Lung microvascular endothelial cell (primary cell): ENCODE measurements around the gene NLGN1. TPM values are rescaled to one million over a fixed set of nuclear protein-coding genes. Genes with fewer than 3 reads are reported as not detected.
"Not testable (repeated sequence)": the region's sequence is repeated elsewhere in the genome, so short reads cannot be mapped to it uniquely, and the experiment has no call there.

Experiments
- DNase-seq, 2 donors: peaks; one replicate each; pipeline versions ENCODE4 v3.0.0 to v3.0.0-alpha.2; 2010; ENCODE audit warnings: low read depth in 2 of 2
- total RNA-seq: library from RNA; depleted of rRNA; stranded (reverse); fragments of >200 nt; gene quantifications from 2 replicates; pipeline ENCODE4 v1.2.1, GENCODE V29; 2014

Gene NLGN1
- total RNA-seq, 1 donor from 2014 or later = 0.20 TPM

DNA sequence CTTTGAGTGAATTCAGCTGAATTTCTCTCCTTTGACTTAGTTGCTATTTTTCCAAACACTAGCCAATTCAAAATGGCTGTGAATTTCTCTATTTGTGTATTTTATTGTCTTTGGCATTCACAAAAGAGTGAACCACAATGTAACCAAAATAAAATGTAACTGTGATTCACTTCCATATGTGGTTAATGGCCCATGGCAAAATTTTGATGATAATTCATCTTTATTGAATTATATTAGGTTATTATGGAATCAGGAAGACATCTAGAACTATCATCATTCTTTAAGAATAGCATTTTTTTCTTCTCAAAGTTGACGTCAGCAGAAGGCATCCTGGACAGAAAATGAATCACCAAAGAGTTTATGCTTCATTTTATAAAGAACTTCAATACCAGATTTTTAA lies 756.3 kb downstream of the NLGN1 start:
- peak in 1 of 2 donors; percentile 4 for DNase-seq

DNA sequence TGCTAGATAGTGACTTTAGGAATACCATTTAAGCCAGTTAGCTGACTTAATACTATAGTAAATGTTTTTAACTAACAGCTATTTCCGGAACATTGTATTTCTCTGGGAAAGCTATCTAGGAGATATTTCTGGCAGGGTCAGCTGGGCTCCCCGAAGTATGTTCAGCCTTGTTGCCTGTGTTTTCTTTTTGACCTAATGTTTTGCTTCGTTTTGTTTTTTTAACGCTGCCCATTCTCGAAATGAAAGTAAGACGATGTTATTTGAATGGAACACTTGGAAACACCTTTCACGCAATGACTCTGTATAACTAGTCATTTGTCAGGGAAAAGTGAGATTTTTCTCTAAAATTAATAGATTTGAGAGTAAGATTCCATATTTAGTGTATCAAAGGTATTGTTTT lies 758.7 kb downstream of the NLGN1 start:
- DNase-seq = no peak

DNA sequence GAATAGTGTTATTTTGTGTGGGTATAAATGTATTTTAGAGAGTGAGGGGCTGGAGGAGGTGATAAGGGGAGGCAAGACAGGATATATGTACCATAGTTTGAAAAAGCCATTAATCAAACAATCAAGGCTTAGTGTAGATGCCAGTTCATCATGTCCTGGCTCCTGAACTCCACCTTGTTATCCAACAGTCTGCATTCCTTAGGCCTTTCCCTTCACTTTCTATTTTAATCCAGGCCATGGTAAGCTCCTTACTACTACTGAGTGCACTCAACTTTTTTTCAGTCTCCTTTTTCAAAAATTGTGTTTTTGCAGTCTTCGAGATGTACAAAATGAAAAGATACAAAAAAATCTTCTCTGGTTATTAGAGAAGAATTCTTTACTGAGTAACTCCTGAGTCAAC lies 761.1 kb downstream of the NLGN1 start:
- no peak for DNase-seq

DNA sequence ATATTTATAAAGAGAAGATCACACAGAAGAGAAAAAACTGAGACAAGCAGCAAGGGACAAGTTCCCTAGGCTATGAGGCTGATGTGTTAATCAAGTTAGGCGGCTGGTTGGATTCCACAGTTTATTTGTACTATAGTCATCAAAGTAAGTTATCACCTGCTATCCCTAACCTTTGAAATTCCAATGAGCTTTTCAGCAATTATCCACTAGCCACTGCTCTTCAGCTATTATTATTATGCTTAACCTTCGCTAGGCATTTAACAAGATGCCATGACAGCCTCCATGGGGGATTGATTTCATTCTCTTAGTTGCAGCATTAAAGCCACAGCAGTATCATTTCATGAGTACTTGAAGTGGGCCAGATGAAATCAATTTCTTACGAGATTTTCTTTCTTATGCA lies 762.1 kb downstream of the NLGN1 start:
- no peak for DNase-seq

DNA sequence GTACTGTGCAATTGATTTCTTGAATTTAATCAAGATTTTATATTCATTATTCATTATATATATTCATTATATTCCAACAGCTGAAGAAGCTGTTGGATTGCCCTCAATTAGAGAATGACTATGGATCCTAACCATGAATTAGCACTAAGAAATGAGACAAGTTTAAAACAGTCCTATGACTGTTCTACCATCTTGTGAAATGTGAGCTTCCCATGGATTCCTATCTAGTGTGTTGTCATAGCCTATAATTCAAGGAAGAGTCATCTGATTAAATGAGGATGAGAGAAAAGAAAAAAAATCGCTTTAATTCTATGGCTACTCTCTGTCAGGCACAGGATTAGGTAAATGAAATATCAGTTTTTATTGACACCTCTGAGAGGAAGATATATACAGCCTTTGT lies 765.0 kb downstream of the NLGN1 start:
- DNase-seq = no peak

DNA sequence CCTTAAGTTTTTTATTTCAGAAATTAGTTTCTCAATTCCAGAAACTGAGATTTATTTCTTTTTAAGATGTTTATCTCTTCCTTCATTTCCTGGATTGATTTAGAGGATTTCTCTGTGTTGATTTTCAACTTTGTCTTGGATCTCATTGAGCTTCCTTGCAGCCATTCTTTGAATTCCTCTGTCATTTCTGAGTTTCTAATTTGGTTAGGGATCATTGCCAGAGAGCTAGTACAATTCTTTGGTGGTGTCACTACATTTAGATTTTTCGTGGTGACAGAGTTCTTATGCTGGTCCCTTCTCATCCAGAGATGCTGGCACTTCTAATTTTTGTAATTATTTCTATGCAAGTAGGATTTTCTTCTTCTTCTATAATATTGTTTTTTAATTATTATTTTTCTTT lies 770.5 kb downstream of the NLGN1 start:
- DNase-seq = no peak

DNA sequence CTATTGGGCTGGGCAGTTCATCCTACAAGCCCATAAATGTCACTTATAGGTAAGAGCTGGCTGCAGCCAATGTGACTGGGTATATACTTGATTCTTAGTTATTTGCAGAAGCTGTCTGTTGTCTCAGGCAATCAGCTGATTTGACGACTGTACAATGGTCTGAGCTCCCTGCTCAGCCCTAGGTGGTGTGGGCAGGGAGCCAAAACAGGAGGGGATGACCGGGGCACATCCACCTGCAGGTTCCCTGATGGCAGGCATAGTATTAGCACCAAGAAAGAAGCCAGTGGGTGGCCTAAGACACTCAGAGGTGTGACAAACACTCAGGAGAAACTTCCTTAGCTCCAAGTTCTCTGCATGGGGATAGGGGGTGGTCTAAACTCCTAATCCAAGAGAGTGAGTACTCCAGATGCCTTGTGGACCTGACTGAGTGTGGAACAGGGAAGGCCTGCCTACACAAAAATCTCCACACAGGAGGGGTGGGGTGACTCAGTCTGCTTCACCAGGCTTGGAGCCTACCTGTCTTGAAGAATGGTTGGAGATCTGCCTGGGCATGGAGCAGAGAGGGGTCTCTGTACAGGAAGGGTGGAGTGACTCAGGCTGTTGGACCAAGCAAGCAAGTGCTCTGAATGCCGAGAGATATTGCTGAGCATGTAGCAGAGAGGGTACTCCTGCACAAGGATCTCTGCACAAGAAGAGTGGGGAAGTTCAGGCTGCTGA lies 771.2 kb downstream of the NLGN1 start:
- DNase-seq = no peak

DNA sequence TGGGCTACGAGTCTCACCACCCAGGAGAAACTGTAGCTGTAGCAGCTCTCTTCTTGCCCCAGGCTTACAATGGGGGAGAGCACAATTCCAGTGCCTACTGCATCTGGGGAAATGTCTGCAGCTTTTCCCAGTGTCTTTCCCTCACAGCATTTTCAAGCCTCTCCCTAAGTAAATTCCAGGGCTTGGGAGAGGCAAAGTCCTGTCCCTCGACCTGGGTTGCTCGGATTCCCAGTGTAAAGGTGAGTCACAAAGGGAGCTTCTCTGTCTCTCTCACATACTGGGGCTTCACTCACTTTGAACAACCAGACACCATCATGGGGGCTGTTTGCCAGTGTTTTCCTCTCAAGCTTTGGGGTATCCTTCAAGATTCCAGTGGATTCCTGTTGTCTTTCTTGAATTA lies 772.2 kb downstream of the NLGN1 start:
- no peak for DNase-seq

DNA sequence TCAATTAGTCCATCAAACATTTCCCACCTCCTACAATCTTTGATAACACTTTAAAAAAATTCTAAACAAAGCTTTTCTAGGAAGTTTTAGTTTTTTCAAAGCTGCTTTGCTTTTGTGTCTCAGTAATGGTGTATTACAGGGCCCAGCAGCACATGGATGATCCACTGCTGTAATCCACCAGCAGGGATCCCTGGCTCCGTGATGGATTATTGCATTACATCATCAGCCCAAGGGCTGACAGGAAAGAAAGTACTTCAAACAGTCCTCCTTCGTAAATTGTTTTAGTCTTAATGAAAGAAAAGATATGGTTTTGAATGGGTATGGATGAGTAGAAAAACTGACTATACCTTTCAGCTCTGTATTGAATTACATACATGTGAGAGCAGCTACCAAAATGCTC lies 772.7 kb downstream of the NLGN1 start:
- DNase-seq = peak in 1 of 2 donors; percentile 17

DNA sequence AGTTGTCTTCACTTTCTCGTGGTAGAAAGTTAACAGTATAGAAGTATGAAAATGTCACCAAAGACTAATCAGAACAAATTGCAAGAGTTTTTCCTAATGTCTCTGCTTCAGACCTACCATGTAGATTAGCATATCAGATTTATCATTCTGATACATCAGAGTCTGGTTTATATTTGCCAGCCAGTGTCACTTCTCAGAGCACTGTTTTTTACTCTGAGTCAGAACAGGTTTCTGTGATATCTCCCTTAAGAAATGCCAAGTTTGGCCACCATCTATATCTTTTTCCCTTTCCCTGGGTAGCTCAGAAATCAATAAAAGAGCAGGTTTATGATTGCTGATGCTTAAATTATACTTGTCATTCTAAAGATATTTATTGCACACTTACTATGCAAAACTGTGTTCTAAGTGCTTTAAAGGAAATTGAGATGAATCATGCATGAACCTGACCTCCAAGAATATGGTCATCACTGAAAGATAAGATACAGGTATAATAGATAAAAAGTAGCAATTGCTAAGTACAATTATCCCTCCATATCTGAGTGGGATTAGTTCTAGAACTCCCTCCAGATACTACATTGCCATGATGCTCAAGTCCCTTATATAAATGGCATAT lies 788.9 kb downstream of the NLGN1 start:
- DNase-seq = no peak

DNA sequence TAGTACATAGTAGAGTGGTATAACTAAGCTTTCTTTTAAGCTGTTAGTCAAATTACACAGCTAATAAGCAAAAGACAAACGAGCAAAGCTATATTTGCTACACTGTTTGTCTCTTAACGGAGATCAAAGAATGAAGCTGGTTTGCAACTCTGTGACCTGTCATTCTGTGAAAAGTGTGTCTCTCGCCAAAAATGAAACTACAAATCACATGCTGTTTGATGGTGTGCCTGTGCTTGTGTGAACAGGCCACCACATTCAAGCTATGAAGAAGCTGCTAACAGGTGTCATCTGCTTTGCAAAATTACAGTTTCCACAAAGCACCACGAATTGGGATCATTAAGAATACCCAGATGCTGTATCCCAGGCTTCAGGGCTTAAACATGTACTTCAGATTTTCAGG lies 793.8 kb downstream of the NLGN1 start:
- no peak for DNase-seq

DNA sequence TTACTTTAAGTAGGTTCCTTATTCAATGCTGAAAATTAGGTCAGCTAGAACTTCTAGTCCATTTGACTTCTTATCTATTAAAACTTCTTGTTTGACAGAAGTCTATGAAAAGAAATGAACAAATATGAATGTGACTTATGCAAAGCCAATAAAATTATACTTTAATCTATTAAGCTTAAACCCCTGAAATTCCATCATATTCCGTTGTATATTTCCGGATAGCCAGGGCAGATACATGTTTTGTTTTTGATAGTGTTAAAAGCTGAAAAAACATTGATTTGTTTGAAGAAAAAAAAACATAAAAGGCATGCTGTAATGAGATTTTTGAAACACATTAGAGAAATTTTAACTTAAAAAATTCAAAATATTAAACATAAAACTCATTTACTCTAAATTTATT lies 794.4 kb downstream of the NLGN1 start:
- DNase-seq = no peak

DNA sequence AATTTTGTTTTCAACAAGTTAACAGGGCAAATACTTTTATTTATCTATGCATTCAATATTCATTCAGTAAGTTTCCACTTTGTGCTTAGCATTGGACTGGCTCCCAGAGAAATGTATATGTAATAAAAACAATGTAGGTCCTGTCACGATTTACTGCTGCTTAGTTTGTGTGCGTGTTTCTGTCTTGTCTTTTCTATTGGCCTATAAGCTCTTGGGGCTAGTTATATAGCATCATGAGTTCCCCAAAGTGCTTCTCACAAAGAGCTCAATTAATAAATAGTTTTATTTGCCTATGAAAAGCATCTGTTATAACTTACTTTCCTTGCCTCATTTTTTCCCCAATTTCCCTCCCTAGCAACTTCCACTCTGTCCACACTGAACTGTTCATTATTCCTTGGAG lies 794.9 kb downstream of the NLGN1 start:
- DNase-seq = no peak

DNA sequence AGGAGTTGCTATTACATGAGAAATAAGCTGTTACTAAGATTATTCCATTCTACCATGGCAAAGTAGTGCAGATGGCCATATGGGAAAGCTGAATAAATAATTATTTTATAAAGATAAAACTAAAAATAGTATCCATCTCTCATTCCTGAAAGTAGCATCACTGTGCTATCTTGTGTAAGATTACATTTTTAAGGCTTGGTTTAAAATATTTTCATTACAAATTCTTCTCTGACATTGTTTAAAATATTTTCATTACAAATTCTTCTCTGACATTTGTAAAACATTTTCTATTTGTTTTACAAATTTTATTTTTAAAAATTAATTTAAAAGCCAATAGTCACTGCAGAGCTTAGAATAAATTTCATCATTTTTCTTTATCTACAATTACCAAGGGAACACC lies 796.1 kb downstream of the NLGN1 start:
- no peak for DNase-seq

DNA sequence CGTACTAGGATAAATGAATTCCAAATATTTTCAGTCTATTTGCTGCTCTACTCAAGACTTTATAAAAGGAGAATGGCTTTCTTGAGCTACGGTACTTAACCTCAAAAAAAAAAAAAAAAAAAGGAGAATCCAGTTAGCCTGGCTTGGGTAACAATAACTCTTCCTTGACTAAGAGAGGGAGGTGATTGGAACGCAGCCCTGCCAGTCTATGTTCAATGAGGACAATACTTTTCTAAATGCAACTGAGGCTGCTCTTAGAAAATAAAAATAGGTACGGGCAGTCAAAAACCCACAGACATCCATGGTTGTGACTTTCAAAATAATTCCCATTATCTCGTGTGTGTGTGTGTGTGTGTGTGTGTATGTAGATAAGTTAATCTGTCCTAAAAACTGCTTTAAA lies 799.9 kb downstream of the NLGN1 start:
- DNase-seq = peak in 1 of 2 donors; percentile 44

DNA sequence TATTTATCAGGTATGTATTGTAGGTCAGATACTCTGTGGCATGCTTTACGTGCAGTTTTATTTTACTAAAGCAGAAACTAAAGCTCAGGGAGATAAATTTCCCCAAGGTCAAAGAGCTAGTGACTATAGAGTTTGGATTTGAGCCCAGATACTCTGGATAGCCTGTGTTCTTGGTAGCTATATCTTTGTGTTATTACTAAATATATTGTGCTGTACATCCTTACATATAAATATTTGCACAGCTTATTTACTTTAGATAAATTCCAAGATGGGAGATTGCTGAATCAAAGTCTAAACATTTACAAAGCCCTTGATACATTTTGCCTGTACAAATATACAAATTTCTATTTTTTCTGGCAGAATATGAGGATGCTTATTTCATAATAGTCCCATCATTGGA lies 800.7 kb downstream of the NLGN1 start:
- peak in 1 of 2 donors; percentile 65 for DNase-seq

DNA sequence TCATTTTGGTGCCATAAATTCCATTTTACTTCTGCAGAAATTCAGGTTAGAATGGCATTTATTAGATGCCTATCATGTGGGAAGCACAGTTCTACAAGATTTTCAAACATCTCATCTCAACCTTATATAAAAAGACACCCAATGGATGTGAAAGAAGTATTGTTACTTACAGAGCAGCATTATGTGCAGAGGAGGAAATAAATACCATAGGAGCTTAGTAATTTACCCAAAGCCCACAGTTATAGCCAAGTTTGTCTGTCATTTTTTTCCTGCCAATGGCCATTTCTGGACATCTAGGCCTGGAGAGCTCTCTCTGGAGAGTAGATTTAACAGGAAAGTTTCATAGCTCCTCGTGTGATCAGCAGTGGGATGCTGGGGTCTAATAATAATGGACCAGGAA lies 802.2 kb downstream of the NLGN1 start:
- no peak for DNase-seq

DNA sequence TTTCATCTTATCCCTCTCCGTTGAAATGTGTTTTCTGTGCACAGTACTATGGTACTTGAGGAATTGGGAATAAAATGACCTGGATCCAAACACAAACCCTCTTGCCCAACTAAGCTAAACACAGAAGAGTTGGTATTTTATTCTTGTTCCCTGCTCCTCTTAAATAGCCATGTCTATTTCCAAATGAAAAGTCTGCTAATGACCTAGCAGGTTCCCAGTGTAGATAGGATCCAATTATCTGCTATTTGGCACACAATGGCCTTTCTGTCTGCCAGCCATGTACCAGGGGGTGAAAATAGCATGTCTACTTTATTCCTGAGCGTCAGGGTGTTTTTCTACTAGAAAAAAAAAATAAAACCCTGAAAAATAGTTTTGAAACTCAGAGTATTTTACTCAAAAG lies 804.6 kb downstream of the NLGN1 start:
- no peak for DNase-seq

DNA sequence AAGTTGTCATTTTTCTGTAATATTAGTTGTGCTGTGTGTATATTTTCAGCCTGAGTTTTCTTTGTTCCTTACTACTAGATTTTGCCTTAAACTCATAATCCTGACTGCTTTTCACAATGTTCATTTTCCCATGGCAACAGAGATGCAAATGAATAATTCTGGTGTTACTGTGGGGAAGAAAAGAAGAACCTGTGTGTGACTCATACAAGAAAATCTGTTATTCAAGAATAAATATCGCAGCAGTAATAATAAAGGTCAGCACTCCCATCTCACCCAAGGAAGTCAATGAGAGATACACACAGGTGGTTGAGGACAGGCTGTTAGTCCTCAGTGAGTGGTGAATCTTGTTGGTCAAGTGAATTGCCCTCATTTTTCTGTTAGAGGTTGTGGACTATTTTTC lies 805.0 kb downstream of the NLGN1 start:
- DNase-seq = peak in 1 of 2 donors; percentile 62

DNA sequence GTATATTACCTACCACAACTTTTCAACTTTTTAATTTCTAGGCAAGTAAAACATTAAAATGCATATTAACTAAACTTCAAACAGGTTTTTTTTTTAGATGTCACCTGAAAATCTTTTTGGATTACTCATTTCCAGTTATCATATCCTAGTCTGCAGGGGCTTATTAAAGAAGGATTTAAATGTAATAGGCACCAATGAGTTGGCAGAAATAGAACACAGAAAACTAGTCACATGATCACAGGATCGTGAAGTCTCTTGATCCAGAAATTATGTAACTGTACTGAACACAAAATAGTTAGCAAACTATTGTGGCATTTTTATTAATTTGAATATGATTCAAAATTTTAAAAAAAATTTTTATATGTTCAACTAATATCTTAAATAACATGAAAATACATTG lies 807.2 kb downstream of the NLGN1 start:
- DNase-seq = no peak

DNA sequence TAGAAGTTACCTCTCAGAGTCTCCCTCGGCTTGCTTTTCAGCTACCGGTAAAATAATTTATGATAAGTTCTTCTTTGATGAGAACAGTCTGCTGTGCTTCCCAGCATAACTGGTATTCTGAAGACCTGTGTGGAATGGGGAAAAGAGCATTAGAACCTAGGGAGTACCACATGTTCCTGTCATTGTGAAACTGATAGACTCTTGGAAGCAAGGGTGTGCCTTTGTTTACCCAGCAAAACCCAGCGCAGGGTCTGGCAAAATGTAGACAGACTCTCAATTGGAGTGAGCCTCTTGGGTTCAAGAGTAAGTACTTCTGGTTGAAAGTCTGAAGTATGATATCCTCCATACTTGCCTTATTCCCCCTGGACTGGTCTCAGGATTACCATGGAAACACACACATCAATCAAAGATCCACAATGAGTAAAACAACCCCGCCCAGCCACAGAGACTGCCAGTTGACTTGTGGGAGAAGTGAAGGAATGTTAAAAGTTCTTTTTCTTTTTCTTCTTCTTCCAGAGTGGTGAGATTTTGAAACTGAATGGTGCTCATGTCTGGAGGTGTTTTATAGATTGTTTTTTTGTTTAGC lies 809.2 kb downstream of the NLGN1 start:
- DNase-seq = peak in 1 of 2 donors; percentile 8

DNA sequence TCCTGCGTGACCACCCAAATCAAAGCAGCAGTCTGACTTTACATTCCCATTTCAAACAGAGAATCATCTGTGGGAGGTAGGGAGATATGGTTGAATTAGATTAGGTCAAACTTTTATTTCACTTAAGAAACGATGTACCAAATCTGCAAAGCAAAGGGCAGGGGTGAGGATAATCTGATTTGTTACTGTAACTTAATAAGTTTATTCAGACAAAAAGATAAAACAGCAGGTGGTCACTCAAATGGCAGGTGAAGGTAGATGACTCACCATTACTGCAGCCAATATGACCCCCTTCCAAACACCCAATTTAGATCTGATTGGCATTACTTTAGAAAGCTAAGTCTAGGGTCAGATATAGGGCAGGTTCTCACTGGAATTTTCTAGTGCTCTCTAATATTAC lies 810.6 kb downstream of the NLGN1 start:
- DNase-seq = no peak

DNA sequence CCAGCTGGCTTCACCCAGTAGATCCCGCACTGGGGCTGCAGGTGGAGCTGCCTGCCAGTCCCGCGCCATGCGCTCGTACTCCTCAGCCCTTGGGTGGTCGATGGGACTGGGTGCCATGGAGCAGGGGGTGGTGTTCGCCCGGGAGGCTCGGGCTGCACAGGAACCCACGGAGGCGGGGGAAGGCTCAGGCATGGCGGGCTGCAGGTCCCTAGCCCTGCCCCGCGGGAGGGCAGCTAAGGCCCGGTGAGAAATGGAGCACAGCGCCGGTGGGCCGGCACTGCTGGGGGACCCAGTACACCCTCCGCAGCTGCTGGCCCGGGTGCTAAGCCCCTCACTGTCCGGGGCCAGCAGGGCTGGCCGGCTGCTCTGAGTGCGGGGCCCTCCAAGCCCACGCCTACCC lies 814.4 kb downstream of the NLGN1 start:
- DNase-seq = not testable (repeated sequence)
